Activated gamma-delta T cell treated with anti-CD3 and anti-CD28 coated beads, Interleukin-2, amount 50 U/mL, for 16 hours (primary cell): ENCODE data around the gene RNF187.
"Not testable (repeated sequence)": the region's sequence is repeated elsewhere in the genome, so short reads cannot be mapped to it uniquely, and the experiment has no call there.

Experiments
- DNase-seq: peaks from one replicate; pipeline ENCODE4 v3.0.0-alpha.2; 2020; ENCODE audit warnings: low read depth

RNF187 gene

GRCh38 chr1:228488818-228489674 lies 1.9 kb downstream of the RNF187 start:
- no peak for DNase-seq

DNA sequence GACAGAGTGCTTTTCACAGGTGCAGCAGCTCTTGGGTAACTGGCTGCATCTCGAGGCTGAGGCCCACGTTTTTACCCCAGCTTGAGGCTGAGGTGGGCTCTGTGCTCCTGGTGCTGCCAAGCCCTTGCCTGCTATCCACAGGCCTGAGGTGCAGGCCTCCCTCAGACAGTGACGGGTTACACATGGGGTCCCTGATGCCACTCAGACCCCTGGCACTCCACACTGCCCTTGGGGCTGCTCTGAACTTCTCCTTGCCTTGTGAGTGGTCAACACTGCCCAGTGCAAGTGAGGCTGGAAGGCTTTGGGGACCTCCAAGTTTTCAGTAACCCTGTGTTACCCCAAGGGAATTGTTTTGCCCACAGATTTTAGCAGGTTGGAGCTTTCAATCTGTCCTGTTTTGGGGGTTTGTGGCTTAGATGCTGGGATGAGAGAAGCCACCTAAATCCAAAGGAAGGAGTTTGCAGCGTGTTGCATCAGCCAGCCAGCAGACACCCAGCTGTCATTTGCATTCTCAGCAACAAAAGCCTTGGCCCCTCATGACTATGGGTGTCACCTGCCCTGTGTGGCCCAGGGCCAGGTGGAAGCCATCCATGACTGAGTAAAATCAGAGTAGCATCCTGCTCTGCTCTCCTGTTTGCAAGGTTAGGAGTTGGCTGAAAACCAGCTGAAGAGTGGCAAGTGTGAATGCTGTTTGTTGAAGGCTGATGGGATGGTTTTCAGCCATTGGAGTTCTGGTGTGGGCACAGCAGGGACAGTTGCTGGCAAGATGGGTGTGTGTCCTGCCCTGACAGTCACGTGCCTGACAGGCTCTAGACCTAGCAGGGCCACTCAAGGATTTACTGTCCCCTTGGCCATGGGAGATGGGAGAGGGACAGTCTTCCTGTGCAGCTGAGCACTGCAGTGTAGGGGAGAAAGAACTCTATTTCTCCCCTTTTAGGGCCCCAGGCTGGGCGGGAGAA lies 3.2 kb downstream of the RNF187 start:
- no peak for DNase-seq

GRCh38 chr1:228493141-228494043 lies 6.2 kb downstream of the RNF187 start:
- no peak for DNase-seq

DNA sequence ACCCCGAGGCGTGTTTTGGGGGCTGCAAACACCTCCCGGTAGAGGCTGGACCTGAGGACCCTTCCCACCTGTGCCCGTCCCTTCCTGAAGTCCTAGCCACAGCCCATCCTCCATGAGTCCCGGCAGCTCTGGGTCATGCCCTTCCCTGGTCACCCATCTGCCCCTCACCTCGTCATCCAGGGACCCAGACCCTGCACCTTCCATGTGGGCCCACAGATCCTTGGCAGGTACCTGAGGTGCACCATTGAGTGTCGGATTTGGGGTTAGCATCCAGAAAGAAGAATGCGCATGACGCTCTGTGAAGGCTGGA lies 6.8 kb downstream of the RNF187 start:
- no peak for DNase-seq

GRCh38 chr1:228494391-228494790 lies 7.2 kb downstream of the RNF187 start:
- no peak for DNase-seq

GRCh38 chr1:228494970-228495853 lies 8.0 kb downstream of the RNF187 start:
- no peak for DNase-seq

DNA sequence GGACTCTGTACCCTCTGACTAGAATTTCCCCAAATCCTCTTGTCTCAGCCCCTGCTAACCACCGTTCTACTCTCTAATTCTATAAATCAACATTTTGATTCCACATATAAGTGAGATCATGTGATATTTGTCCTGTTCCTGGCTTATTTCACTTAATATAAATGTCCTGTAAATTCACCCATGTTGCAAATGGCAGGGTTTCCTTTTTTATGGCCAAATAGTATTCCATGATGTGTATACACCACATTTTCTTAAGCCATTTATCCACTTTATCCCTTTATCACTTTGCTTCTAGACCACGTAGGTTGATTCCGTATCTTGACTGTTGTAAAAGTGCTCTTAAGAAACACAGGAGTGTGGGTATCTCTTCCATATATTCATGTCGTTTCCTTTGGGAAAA lies 8.9 kb downstream of the RNF187 start:
- DNase-seq = no peak

- DNase-seq = no peak
These were observed 9.3 kb downstream of the RNF187 start for GRCh38 chr1:228496494-228496893.

DNA sequence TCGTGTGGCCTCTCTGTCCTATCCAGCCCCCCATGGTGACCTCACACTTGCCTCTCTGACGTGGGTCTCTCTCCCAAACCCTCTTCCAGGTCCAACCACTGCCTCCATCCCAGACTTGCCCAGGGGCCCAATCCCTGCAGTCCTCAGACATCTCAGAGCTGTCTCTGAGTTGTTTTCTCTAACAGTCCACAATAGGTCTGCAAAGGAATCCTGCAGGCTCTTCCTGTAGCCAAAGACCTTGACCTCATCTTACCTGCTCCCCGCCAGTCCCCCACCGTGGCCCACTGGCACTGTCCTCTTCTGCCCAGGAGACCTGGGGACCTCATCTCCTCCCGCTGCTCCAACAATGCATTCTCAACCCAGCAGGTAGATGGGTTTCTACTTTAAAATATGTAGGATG lies 10.0 kb downstream of the RNF187 start:
- DNase-seq = no peak

DNA sequence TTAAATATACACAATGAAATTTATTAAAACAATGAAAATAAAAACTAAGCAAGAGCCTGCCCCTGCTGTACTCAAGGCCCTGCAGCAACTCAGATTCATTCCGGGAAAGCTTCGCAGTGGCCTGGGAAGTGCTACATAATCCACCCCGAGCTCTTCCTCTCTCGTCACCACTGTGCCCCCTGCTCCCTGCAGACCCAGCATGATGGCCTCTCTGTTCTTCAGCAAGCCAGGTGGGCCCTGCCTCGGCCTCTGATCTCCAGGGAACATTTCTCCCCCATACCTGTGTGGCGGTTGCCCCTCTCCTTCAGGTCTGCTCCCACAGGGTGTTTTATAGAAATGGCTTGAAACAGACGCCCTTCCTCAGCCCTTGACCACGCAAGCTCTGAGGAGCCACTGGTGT lies 10.6 kb downstream of the RNF187 start:
- no peak for DNase-seq

DNA sequence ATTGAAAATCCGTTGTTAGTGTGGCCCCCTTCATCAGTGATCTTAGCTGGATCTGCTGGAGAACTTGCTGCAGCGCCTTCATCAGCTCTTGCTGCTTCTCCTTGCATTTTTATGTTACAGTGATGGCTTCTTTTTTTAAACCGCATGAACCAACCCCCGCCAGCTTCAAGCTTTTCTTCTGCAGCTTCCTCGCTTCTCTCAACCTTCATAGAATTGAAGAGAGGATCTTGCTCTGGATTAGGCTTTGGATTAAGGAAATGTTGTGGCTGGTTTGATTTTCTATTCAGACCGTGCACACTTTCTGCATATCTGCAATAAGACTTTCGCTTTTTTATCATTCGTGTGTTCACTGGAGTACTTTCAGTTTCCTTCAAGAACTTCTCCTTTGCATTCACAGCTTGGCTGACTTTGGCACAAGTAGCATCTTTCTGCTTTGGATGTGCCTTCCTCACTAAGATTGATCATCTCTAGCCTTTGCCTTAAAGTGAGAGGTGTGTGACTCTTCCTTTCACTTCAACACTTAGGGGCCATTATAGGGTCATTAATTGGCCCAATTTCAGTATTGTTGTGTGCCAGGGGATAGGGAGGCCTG lies 13.1 kb downstream of the RNF187 start:
- no peak for DNase-seq

DNA sequence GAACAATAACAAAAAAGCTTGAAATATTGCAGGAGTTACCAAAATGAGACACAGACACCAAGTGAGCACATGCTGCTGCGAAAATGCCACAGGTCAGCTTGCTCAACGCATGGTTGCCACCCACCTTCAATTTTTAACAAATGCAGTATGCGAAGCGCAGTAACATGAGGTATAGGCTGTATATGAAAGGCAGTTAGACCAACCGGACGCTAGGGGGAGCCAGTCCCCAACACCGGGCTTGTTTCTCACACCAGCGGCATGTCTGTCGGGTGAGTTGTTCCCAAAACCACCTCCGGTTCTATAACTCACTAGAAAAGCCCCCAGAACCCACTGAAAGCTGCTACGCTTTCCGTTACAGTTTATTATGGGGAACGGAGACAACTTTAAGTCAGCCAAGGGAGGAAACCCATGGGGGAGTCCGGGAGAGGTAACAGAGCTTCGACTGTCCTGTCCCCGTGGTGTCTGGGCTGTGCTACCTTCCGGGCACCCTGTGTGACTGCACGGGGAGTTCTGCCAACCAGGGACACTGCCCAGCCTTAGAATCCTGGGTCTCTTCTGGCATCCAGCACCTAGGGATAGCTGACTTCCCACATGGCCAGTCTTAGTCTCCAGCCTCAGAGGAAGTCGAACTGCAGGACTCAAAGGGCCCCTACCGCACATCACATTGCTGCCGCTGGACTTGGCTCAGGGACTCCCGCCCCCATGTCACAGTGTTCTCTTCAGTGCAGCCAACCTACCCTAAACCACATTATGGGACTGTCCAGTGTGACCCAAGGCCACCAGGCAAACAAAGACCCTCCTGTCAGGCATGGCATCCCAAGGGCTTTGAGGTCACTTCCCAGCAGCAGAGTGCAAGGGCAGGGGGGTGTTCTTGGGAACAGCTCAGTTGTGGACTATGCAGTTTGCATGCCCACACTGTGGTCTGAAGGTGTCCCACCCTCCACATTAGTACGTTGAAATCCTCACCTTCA lies 14.0 kb downstream of the RNF187 start:
- peak; percentile 85 for DNase-seq

DNA sequence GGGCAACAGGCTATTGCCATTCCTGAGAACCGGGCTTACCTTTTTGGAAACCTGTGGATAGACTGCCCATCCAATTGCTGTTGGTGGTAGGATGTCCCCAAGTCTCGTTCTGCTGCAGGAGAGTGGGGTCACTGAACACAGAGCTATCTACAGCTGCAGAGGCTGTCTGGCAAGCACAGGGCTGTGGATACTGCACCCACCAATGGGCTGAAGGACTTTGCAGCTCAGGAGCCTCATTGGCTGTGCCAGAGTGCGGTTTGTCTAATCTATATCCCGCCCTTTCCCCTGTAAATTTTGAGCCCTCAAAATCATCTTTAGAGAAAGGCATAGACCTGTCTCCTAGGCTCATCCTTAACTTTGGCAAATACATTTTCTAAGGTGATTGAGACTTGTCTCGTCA lies 15.3 kb downstream of the RNF187 start:
- DNase-seq = no peak

DNA sequence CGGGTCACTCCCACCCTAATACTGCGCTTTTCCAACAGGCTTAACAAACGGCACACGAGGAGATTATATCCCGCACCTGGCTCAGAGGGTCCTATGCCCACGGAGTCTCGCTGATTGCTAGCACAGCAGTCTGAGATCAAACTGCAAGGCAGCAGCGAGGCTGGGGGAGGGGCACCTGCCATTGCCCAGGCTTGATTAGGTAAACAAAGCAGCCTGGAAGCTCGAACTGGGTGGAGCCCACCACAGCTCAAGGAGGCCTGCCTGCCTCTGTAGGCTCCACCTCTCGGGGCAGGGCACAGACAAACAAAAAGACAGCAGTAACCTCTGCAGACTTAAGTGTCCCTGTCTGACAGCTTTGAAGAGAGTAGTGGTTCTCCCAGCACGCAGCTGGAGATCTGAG lies 18.8 kb downstream of the RNF187 start:
- DNase-seq = not testable (repeated sequence)

GRCh38 chr1:228507961-228508652 lies 20.9 kb downstream of the RNF187 start:
- no peak for DNase-seq

- no peak for DNase-seq
These were observed 21.7 kb downstream of the RNF187 start for GRCh38 chr1:228508840-228509415.

DNA sequence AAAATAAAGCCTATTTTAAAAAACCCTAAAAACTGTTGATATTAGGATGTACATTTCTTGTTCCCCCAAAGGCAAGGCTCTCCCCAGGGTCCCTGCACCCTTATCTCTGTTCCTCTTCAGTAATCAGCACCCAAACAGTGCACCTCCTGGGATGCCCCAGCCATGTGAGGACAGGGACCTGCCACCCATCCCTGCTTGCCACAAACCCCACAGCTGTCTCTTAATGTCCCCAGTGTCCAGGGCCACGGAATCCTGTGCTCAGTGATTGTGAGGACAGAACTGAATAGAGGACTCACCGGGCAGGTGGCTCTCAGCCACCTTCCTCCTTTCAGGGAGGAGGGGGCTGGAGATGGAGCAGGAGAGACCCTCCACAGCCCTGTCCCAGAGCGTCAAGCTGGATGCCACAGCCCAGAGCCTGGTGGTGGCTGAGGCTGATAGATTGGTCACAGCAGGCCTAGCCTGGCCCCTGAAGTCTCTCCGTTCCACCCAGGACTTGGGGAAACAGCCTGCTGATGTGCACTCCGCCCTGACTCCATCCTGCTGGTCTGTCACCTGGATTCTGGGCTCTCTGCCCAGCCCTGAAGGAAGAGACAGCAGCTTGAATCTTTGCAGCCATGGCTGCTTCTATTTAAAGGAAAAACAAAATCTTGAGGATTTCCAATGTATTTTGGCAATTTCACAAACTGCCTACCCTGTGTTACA lies 23.1 kb downstream of the RNF187 start:
- DNase-seq = no peak
